Upper lobe of left lung (tissue), 6 donors: ENCODE measurements around the gene TRIM47. TPM values are rescaled to one million over a fixed set of nuclear protein-coding genes. Genes with fewer than 3 reads are reported as not detected.

ENCODE experiments used
- ATAC-seq, 2 donors: fragments of 200-7000 bp; cut with Tn5 transposase; one replicate each; pipeline ENCODE4 v1.9.1; 2022; ENCODE audit warnings: mild to moderate bottlenecking in 2 of 2, moderate library complexity in 2 of 2; ENCODE audit not compliant: low FRiP score in 2 of 2
- DNase-seq, 2 donors: peaks; one replicate each; pipeline ENCODE4 v3.0.0-alpha.2; 2019 to 2020
- H3K27ac ChIP-seq, 4 donors: fragments of 200-600 bp; sonication (generic); one replicate each; pipeline ENCODE4 v1.5.1; 2016 to 2019
- H3K27me3 ChIP-seq, 4 donors: fragments of 200-600 bp; sonication (generic); one replicate each; pipeline ENCODE4 v1.5.1; 2017 to 2019
- H3K36me3 ChIP-seq, 4 donors: fragments of 200-600 bp; sonication (generic); one replicate each; pipeline ENCODE4 v1.5.1; 2016 to 2019
- H3K4me1 ChIP-seq, 4 donors: fragments of 200-600 bp; sonication (generic); one replicate each; pipeline ENCODE4 v1.5.1; 2018 to 2019
- H3K4me3 ChIP-seq, 4 donors: fragments of 200-600 bp; sonication (generic); one replicate each; pipeline ENCODE4 v1.5.1; 2017 to 2019; ENCODE audit warnings: mild to moderate bottlenecking in 2 of 4, moderate library complexity in 1 of 4
- H3K9me3 ChIP-seq, 4 donors: fragments of 200-600 bp; sonication (generic); one replicate each; pipeline ENCODE4 v1.5.1; 2018 to 2019
- EP300 ChIP-seq, 4 donors: sonication (generic); formaldehyde crosslinking; IDR thresholded peaks; one replicate each; pipeline ENCODE4 v1.5.1; 2017; ENCODE audit warnings: antibody characterized with exemption in 4 of 4, control low read depth in 2 of 4
- POLR2A ChIP-seq, 4 donors: fragments of 450-650 bp; IDR thresholded peaks; one replicate each; pipeline ENCODE4 v1.5.1; 2016 to 2017; ENCODE audit warnings: antibody characterized with exemption in 4 of 4, mild to moderate bottlenecking in 2 of 4
- POLR2AphosphoS5 ChIP-seq, 2 donors: sonication (generic); formaldehyde crosslinking; IDR thresholded peaks; one replicate each; pipeline ENCODE4 v1.5.1; 2017; ENCODE audit warnings: antibody characterized with exemption in 2 of 2
- WGBS, 2 donors: methylation state at CpG; one replicate each; pipeline ENCODE4 v1.1.5; 2017 to 2018; 5-methylcytosine and 5-hydroxymethylcytosine counted together
- total RNA-seq, 6 donors: library from RNA; depleted of rRNA in 4 of 6; stranded (reverse); fragments of >200 nt in 4 of 6; gene quantifications; one replicate each; pipeline versions ENCODE4 v1.1.0 to v1.2.1, GENCODE V29; 2016 to 2021
- TF ChIP-seq, protein P1 (sequence below), 6 experiments: fragments of 450-650 bp in 4 of 6; fragments of 200-600 bp in 2 of 6; sonication (generic) in 2 of 6; IDR thresholded peaks; one replicate each; pipeline ENCODE4 v1.5.1; 2016 to 2019; ENCODE audit warnings: antibody characterized with exemption in 6 of 6
- donor health status: DM: no; HTN: no; CAD: no; lungs with moderate emphysema.
- donor health status: DM: no; HTN: yes; CAD: no; lungs with severe emphysema.

The TRIM47 gene
- total RNA-seq, 6 donors from 2014 or later = 20.1 to 55.6 (median 33.3) TPM

DNA sequence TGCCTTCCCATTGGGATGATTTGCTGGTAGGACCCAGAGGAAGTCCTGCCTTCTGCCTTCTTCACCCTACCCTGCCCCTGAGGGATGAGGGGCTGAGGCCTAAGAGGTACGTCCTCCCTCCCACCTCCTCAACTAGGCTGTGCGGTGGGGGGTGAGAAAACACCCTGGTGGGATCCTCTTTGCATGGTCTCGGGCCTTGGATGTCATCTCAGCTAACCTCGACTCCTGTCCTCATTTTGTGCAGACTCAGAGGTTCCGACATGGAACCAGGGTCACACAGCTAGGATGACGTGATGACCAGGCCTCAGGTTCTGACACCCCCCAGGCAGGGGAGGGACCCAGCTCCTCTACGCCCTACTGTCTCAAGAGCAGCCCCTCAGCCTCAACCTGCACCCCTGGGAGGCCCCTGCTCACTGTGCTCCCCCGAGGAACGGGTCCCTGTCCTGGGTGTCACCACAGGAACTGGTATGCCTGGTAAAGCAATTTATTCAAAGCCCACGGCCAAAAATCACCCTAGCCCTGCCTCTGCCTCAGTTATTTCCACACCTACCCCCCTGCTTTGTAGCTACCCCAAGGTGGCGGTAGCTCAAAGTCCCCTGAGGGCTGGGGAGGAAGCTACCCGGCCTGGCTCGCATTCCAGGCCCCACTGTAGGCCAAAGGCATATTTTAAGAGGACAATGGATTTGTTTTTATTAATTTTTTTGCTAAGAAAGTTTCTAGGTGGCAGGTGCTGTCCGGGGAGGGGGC lies 51.6 kb downstream of the TRIM47 start:
- 72 to 79% methylated on average over 11 to 14 of the region's 14 CpGs for WGBS, 2 donors
- Histone ChIP-seq H3K27ac (peak overlapping the region; percentile 60 to 80 (median 72)), H3K36me3 (peaks cover 8 to 79% (median 63%) of the 10 kb centered on the region in 4 donors), H3K27me3 (no peaks in the 10 kb centered on the region), H3K4me3 (no peak overlapping the region), H3K9me3 (no peaks in the 10 kb centered on the region), H3K4me1 (peaks cover 12 to 19% (median 15%) of the 10 kb centered on the region in 4 donors)
- no peak for DNase-seq
- TF ChIP-seq, protein P1, sequence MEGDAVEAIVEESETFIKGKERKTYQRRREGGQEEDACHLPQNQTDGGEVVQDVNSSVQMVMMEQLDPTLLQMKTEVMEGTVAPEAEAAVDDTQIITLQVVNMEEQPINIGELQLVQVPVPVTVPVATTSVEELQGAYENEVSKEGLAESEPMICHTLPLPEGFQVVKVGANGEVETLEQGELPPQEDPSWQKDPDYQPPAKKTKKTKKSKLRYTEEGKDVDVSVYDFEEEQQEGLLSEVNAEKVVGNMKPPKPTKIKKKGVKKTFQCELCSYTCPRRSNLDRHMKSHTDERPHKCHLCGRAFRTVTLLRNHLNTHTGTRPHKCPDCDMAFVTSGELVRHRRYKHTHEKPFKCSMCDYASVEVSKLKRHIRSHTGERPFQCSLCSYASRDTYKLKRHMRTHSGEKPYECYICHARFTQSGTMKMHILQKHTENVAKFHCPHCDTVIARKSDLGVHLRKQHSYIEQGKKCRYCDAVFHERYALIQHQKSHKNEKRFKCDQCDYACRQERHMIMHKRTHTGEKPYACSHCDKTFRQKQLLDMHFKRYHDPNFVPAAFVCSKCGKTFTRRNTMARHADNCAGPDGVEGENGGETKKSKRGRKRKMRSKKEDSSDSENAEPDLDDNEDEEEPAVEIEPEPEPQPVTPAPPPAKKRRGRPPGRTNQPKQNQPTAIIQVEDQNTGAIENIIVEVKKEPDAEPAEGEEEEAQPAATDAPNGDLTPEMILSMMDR (IDR thresholded peaks at IDR 0.05) = no peak
- TF ChIP-seq EP300 (IDR thresholded peaks at IDR 0.05) = no peak
- TF ChIP-seq POLR2AphosphoS5 (IDR thresholded peaks at IDR 0.05) = no peak
- TF ChIP-seq POLR2A (IDR thresholded peaks at IDR 0.05) = no peak
- no peak for ATAC-seq

DNA sequence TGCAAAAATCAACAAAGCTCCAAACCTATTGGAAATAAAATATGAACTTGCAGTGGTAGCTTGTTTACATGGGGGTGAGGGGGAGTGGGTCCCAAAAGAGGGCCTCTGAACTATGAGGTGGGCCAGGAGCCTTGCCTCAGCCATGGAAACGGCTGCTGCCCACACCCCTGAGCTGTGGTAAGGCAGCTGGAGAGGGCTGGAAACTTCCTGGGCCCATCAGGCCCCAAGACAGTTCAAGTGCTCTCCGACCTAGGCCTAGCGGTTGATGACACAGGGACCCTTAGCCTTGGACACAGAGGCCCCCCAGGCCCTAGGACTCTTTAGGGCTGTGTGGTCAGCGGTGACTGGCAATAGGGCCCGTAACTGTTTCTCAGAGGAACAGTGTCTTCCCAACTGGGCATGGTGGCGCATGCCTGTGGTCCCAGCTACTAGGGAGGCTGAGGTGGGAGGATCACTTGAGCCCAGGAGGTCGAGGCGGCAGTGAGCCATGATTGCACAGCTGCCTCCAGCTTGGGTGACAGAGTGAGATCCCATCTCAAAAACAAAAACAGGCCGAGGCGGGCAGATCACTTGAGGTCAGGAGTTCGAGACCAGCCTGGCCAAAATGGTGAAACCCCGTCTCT lies 52.5 kb downstream of the TRIM47 start:
- Histone ChIP-seq H3K27me3 (no peaks in the 10 kb centered on the region), H3K27ac (peak overlapping the region in 1 of 4 donors; percentile 71), H3K9me3 (no peaks in the 10 kb centered on the region), H3K36me3 (peaks cover 12 to 79% (median 59%) of the 10 kb centered on the region in 4 donors), H3K4me1 (peaks cover 12 to 19% (median 15%) of the 10 kb centered on the region in 4 donors), H3K4me3 (no peak overlapping the region)
- ATAC-seq (no peak), DNase-seq (no peak)
- WGBS, 2 donors = 81 to 87% methylated on average over 7 to 11 of the region's 12 CpGs
- no peak for TF ChIP-seq POLR2A (IDR thresholded peaks at IDR 0.05)
- TF ChIP-seq, protein P1 (IDR thresholded peaks at IDR 0.05) = no peak

DNA sequence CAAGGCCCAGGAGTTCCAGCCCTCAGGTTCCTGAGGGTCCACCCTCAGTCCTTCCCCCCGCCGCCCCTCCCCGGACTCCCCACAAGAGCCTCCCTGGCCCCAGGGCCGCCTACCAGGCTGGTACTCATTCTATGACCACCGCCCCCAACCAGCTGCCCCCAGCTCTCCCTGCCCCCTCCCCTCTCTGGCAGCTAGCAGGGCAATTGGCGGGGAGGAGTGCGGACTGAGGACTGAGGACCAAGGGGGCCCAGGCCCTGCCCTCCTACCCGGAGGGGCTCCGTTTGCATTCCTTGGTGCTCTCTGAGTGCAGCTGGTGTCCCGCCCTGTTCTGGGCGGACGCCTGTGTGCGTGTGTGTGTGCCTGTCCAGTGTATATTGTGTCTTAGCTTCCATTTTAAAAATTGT lies 53.2 kb downstream of the TRIM47 start:
- Histone ChIP-seq H3K4me1 (peaks cover 12 to 19% (median 15%) of the 10 kb centered on the region in 4 donors), H3K4me3 (no peak overlapping the region), H3K27me3 (no peaks in the 10 kb centered on the region), H3K36me3 (peaks cover 15 to 79% (median 56%) of the 10 kb centered on the region in 4 donors), H3K27ac (peak overlapping the region in 1 of 4 donors; percentile 25), H3K9me3 (no peaks in the 10 kb centered on the region)
- no peak for ATAC-seq
- no peak for DNase-seq
- 91 to 100% methylated on average over 4 to 13 of the region's 13 CpGs for WGBS, 2 donors
- TF ChIP-seq, protein P1 (IDR thresholded peaks at IDR 0.05) = no peak
- TF ChIP-seq POLR2AphosphoS5 (IDR thresholded peaks at IDR 0.05) (no peak), EP300 (IDR thresholded peaks at IDR 0.05) (no peak), POLR2A (IDR thresholded peaks at IDR 0.05) (no peak)

DNA sequence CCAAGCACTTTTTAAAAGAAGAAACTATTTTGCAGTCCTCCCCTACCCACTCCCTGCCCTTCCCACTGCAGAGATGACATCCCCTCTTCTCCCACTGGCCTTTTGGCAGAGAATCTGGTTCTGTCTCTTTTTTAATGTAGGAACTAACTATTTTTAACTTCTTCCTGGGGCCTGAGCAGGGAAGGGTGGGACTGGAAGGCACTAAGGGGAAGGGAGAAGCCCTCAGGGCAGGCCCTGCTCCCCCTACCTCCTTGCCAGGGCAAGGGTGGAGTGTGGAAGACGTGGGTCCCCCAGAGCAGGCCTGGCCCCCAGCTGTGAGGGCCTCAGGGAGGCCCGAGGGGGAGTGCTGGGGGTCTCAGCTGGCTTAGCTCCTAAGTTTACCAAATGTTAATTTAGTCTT lies 53.7 kb downstream of the TRIM47 start:
- DNase-seq (no peak), ATAC-seq (no peak)
- Histone ChIP-seq H3K27me3 (no peaks in the 10 kb centered on the region), H3K4me3 (no peak overlapping the region), H3K9me3 (no peaks in the 10 kb centered on the region), H3K36me3 (peaks cover 17 to 79% (median 56%) of the 10 kb centered on the region in 4 donors), H3K27ac (peak overlapping the region in 1 of 4 donors; percentile 25), H3K4me1 (peaks cover 12 to 19% (median 15%) of the 10 kb centered on the region in 4 donors)
- TF ChIP-seq POLR2AphosphoS5 (IDR thresholded peaks at IDR 0.05) (no peak), POLR2A (IDR thresholded peaks at IDR 0.05) (no peak), EP300 (IDR thresholded peaks at IDR 0.05) (no peak)
- TF ChIP-seq, protein P1 (IDR thresholded peaks at IDR 0.05) = no peak
- WGBS, 2 donors = 34 to 69% methylated on average over 1 to 2 of the region's 2 CpGs

Other genes starting within 250 kb of the TRIM47 start
- gene SMIM5, start 245.1 kb downstream of the TRIM47 start, total RNA-seq = 1 to 10 TPM; 1.9 to 7.3 (median 3.3) TPM
- gene RECQL5, start 211.4 kb downstream of the TRIM47 start, total RNA-seq = 10 to 100 TPM; 11.4 to 97.4 (median 41.4) TPM
- 100 to 1,000 TPM in 1 of 6 donors, 10 to 100 TPM in 5; 64.1 to 125 (median 80.8) TPM for gene SAP30BP, start 211.2 kb downstream of the TRIM47 start, total RNA-seq
- 10 to 100 TPM; 16.8 to 75.2 (median 41.2) TPM for gene ITGB4, start 157.1 kb downstream of the TRIM47 start, total RNA-seq
- 10 to 100 TPM; 18.9 to 65.7 (median 40.6) TPM for gene GALK1, start 113.4 kb downstream of the TRIM47 start, total RNA-seq
- 10 to 100 TPM; 22.4 to 97.4 (median 31.4) TPM for gene UNK, start 93.8 kb downstream of the TRIM47 start, total RNA-seq
- gene UNC13D, start 34.2 kb downstream of the TRIM47 start, total RNA-seq = 100 to 1,000 TPM in 4 of 6 donors, 10 to 100 TPM in 2; 38.0 to 243 (median 123) TPM
- 100 to 1,000 TPM in 2 of 6 donors, 10 to 100 TPM in 4; 70.1 to 183 (median 87.8) TPM for gene WBP2, start 23.2 kb downstream of the TRIM47 start, total RNA-seq
- 10 to 100 TPM; 23.4 to 35.1 (median 28.2) TPM for gene TRIM65, start 18.4 kb upstream of the TRIM47 start, total RNA-seq
- gene MRPL38, start 26.3 kb upstream of the TRIM47 start, total RNA-seq = 100 to 1,000 TPM in 1 of 6 donors, 10 to 100 TPM in 5; 35.4 to 115 (median 77.0) TPM
- gene FBF1, start 62.5 kb upstream of the TRIM47 start, total RNA-seq = 10 to 100 TPM in 4 of 6 donors, 1 to 10 TPM in 2; 9.3 to 66.0 (median 14.3) TPM
- 10 to 100 TPM; 33.2 to 84.2 (median 57.4) TPM for gene ACOX1, start 100.6 kb upstream of the TRIM47 start, total RNA-seq
- gene TEN1, start 100.7 kb upstream of the TRIM47 start, total RNA-seq = 10 to 100 TPM in 5 of 6 donors, not detected in 1; 13.6 to 29.3 (median 17.0) TPM
- 10 to 100 TPM in 1 of 6 donors, 1 to 10 TPM in 5; 3.0 to 15.7 (median 7.0) TPM for gene CDK3, start 122.3 kb upstream of the TRIM47 start, total RNA-seq
- 100 to 1,000 TPM in 1 of 6 donors, 10 to 100 TPM in 5; 47.5 to 142 (median 63.4) TPM for gene EVPL, start 148.7 kb upstream of the TRIM47 start, total RNA-seq
- 10 to 100 TPM; 41.8 to 68.2 (median 56.1) TPM for gene SRP68, start 193.9 kb upstream of the TRIM47 start, total RNA-seq
- under 1 TPM in 1 of 6 donors, not detected in 5; 0.61 TPM for gene GALR2, start 196.2 kb upstream of the TRIM47 start, total RNA-seq
- not detected for gene ZACN, start 200.6 kb upstream of the TRIM47 start, total RNA-seq
- gene EXOC7, start 225.2 kb upstream of the TRIM47 start, total RNA-seq = 100 to 1,000 TPM in 3 of 6 donors, 10 to 100 TPM in 3; 69.4 to 233 (median 103) TPM